HepG2 (cell line): Measurements from ENCODE around the gene ADCY9. TPM values are rescaled to one million over a fixed set of nuclear protein-coding genes. Genes with fewer than 3 reads are reported as not detected.

ENCODE experiments used
- ATAC-seq: fragments of 200-7000 bp; cut with Tn5 transposase; 3 replicates; pipeline ENCODE4 v1.9.1; 2020; ENCODE audit warnings: mild to moderate bottlenecking, moderate library complexity
- BruUV-seq: library from RNA; stranded (reverse); fragments of 400-500 nt; replicated peaks from 2 replicates; lab custom pipeline; 2021; lab: Mats Ljungman, UMichigan
- CTCF ChIA-PET: fragments of 300-600 bp; formaldehyde crosslinking; extraction: SDS; loops from one replicate; lab custom pipeline; 2021; ENCODE audit warnings: low total read pairs, inconsistent platforms, low intra/inter-chr PET ratio; lab: Yijun Ruan, JAX
- POLR2A ChIA-PET: fragments of 350-600 bp; sonication (Branson Sonifier 250); formaldehyde crosslinking; loops from one replicate; lab custom pipeline; 2020; ENCODE audit warnings: antibody characterized with exemption, inconsistent platforms; lab: Yijun Ruan, JAX
- DNase-seq: peaks from one replicate; pipeline ENCODE4 v3.0.0-alpha.2; 2015; ENCODE audit warnings: low spot score
- FAIRE-seq: peaks from 3 replicates; lab custom pipeline; 2011; peaks lifted over from hg19 to GRCh38; lab: Jason Lieb, UNC
- H2AFZ ChIP-seq: one replicate; pipeline ENCODE4 v1.6.1; 2011; ENCODE audit warnings: low read length, inconsistent platforms
- H3K27ac ChIP-seq: fragments of 300-600 bp; 3 replicates; pipeline ENCODE4 v1.8.0; 2011; ENCODE audit warnings: mixed run types, mild to moderate bottlenecking, mixed read lengths, low read length, inconsistent platforms; ENCODE audit not compliant: insufficient read depth; ENCODE audit errors: extremely low read length
- H3K27me3 ChIP-seq, 2 experiments: fragments of 200-600 bp in 1 of 2; 2 replicates in 1 of 2; 3 replicates in 1 of 2; pipeline versions ENCODE4 v1.6.0 to v1.8.0; 2011; ENCODE audit warnings: low read length in 2 of 2, mild to moderate bottlenecking in 2 of 2, moderate library complexity in 2 of 2, inconsistent platforms in 1 of 2; ENCODE audit not compliant: insufficient read depth in 2 of 2, control insufficient read depth in 1 of 2
- H3K36me3 ChIP-seq, 2 experiments: fragments of 200-600 bp in 1 of 2; replicated peaks in 1 of 2; 2 replicates in 1 of 2; 3 replicates in 1 of 2; pipeline versions ENCODE4 v1.5.1 to v1.8.0; 2011; ENCODE audit warnings: low read length in 2 of 2, inconsistent platforms in 1 of 2; ENCODE audit not compliant: insufficient read depth in 2 of 2, control insufficient read depth in 1 of 2
- H3K4me1 ChIP-seq: 2 replicates; pipeline ENCODE4 v1.5.1; 2012; ENCODE audit warnings: low read length, inconsistent platforms; ENCODE audit not compliant: insufficient read depth
- H3K4me2 ChIP-seq: 2 replicates; pipeline ENCODE4 v1.6.0; 2011; ENCODE audit warnings: low read depth, low read length, inconsistent platforms
- H3K4me3 ChIP-seq, 3 experiments: fragments of 200-600 bp in 1 of 3; sonication (generic), shearing (Covaris generic) in 1 of 3; replicated peaks in 1 of 3; 2 replicates each; pipeline ENCODE4 v1.5.1; 2011 to 2016; ENCODE audit warnings: low read length in 3 of 3, inconsistent platforms in 2 of 3, low read depth in 2 of 3, mild to moderate bottlenecking in 2 of 3, control low read depth in 1 of 3, mixed read lengths in 1 of 3; ENCODE audit not compliant: insufficient read depth in 1 of 3
- H3K79me2 ChIP-seq: one replicate; pipeline ENCODE4 v1.6.1; 2011; ENCODE audit warnings: low read length, inconsistent platforms; ENCODE audit not compliant: insufficient read depth
- H3K9ac ChIP-seq: 2 replicates; pipeline ENCODE4 v1.6.0; 2011; ENCODE audit warnings: mild to moderate bottlenecking, low read depth, low read length, inconsistent platforms; ENCODE audit not compliant: insufficient read depth
- H3K9me3 ChIP-seq: 2 replicates; pipeline ENCODE4 v1.5.1; 2012; ENCODE audit warnings: mild to moderate bottlenecking, low read length
- H4K20me1 ChIP-seq: 2 replicates; pipeline ENCODE4 v1.6.0; 2011; ENCODE audit warnings: inconsistent platforms, mild to moderate bottlenecking, low read length, moderate library complexity; ENCODE audit not compliant: insufficient read depth
- ATAD3A ChIP-seq: sonication (generic); formaldehyde crosslinking; IDR thresholded peaks from 2 replicates; pipeline ENCODE4 v1.4.0; 2020; ENCODE audit warnings: missing genetic modification reagents
- GLI4 ChIP-seq: sonication (generic); formaldehyde crosslinking; IDR thresholded peaks from 2 replicates; pipeline ENCODE4 v1.5.1; 2020; ENCODE audit warnings: missing genetic modification reagents, mild to moderate bottlenecking, moderate library complexity, borderline replicate concordance
- GPBP1L1 ChIP-seq: sonication (generic); formaldehyde crosslinking; IDR thresholded peaks from 2 replicates; pipeline ENCODE4 v1.5.0; 2020; ENCODE audit warnings: mild to moderate bottlenecking, missing genetic modification reagents
- HDAC1 ChIP-seq: sonication (generic); formaldehyde crosslinking; IDR thresholded peaks from 2 replicates; pipeline ENCODE4 v1.5.1; 2020; ENCODE audit warnings: mild to moderate bottlenecking, missing genetic modification reagents
- MBNL3 ChIP-seq: fragments of 250-450 bp; sonication (Bioruptor Pico); conservative IDR thresholded peaks from 2 replicates; pipeline ENCODE4 v1.8.0; 2022; ENCODE audit warnings: mild to moderate bottlenecking, inconsistent platforms
- MEIS2 ChIP-seq: sonication (generic); formaldehyde crosslinking; IDR thresholded peaks from 2 replicates; pipeline ENCODE4 v1.9.0; 2021; ENCODE audit warnings: mild to moderate bottlenecking, missing genetic modification reagents
- NBN ChIP-seq: fragments of 450-650 bp; conservative IDR thresholded peaks from 2 replicates; pipeline ENCODE4 v1.6.1; 2017
- PHF21A ChIP-seq: sonication (generic); formaldehyde crosslinking; IDR thresholded peaks from 2 replicates; pipeline ENCODE4 v1.5.0; 2020; ENCODE audit warnings: mild to moderate bottlenecking, missing genetic modification reagents
- RAD51 ChIP-seq: fragments of 450-650 bp; IDR thresholded peaks from 2 replicates; pipeline ENCODE4 v1.6.1; 2016; ENCODE audit warnings: borderline replicate concordance
- SIN3A ChIP-seq: IDR thresholded peaks from 2 replicates; pipeline ENCODE4 v1.6.1; 2011; ENCODE audit warnings: low read depth, mild to moderate bottlenecking, control low read depth, low read length, borderline replicate concordance
- ZNF577 ChIP-seq: sonication (generic); formaldehyde crosslinking; IDR thresholded peaks from 2 replicates; pipeline ENCODE4 v1.4.0; 2020; ENCODE audit warnings: mild to moderate bottlenecking, low read depth, missing genetic modification reagents, borderline replicate concordance
- ZNF781 ChIP-seq: sonication (generic); formaldehyde crosslinking; IDR thresholded peaks from 2 replicates; pipeline ENCODE4 v1.5.1; 2020; ENCODE audit warnings: borderline replicate concordance, mild to moderate bottlenecking, missing genetic modification reagents; ENCODE audit errors: not compliant biosample characterization
- ZNF792 ChIP-seq: IDR thresholded peaks from 2 replicates; pipeline ENCODE4 v1.6.1; 2016
- ZNF841 ChIP-seq: sonication (generic); formaldehyde crosslinking; IDR thresholded peaks from 2 replicates; pipeline ENCODE4 v1.8.1; 2023; ENCODE audit warnings: missing genetic modification reagents, borderline replicate concordance
- ZSCAN22 ChIP-seq: sonication (generic); formaldehyde crosslinking; IDR thresholded peaks from 2 replicates; pipeline ENCODE4 v1.4.0; 2020; ENCODE audit warnings: mild to moderate bottlenecking, missing genetic modification reagents
- WGBS: methylation state at CpG from one replicate; pipeline ENCODE4 v1.1.6; 2017; ENCODE audit warnings: low lambda C conversion rate; 5-methylcytosine and 5-hydroxymethylcytosine counted together
- in situ Hi-C: cut with HindIII; loops from 2 replicates; pipeline ENCODE4 v1.10.0; 2017; ENCODE audit warnings: low pct_unique_long_range_greater_than_20kb; ENCODE audit not compliant: extremely low pct_ligation_motif_present
- intact Hi-C: fragments of 100-400 bp; cut with micrococcal nuclease; formaldehyde crosslinking; loops from one replicate; pipeline ENCODE4 v1.10.0; 2022; ENCODE audit not compliant: unreplicated experiment
- polyA plus RNA-seq, 8 experiments: library from polyadenylated mRNA; depleted of rRNA in 3 of 8; stranded (reverse) in 7 of 8; unstranded in 1 of 8; fragments of >200 nt; fragmentation: Illumina TruSeq in 4 of 8; extraction: Trizol in 4 of 8; gene quantifications; 2 replicates each; pipeline versions ENCODE4 v1.2.1 to v1.2.3, GENCODE V29; 2011 to 2016; ENCODE audit warnings: low read depth in 4 of 8, missing spikeins in 1 of 8, mixed read lengths in 1 of 8; ENCODE audit not compliant: insufficient read depth in 1 of 8
- total RNA-seq, 5 experiments: library from RNA; depleted of rRNA; stranded (reverse); fragments of >200 nt; fragmentation: Illumina TruSeq; extraction: Trizol; gene quantifications; 2 replicates each; pipeline ENCODE4 v1.2.3, GENCODE V29; 2016; ENCODE audit warnings: low read depth in 1 of 5
- TF ChIP-seq, protein P1 (sequence below): sonication (generic); formaldehyde crosslinking; IDR thresholded peaks from 2 replicates; pipeline ENCODE4 v1.5.0; 2020; ENCODE audit warnings: missing genetic modification reagents, mild to moderate bottlenecking, borderline replicate concordance
- TF ChIP-seq, protein P2 (sequence below): sonication (generic); formaldehyde crosslinking; IDR thresholded peaks from 2 replicates; pipeline ENCODE4 v1.4.0; 2020; ENCODE audit warnings: mild to moderate bottlenecking, low read depth, missing genetic modification reagents
- TF ChIP-seq, protein P3 (sequence below): sonication (generic); formaldehyde crosslinking; IDR thresholded peaks from 2 replicates; pipeline ENCODE4 v1.4.0; 2020; ENCODE audit warnings: mild to moderate bottlenecking, missing genetic modification reagents

ADCY9 gene
- total and polyA plus RNA-seq, 2 of the 13 experiments (the other 11 are each of a cell fraction or from before 2014, with no cell fraction given): 11.2 to 13.9 TPM

GRCh38 chr16:4052801-4053293 lies 63.4 kb downstream of the ADCY9 start:
- no TSS peak for BruUV-seq
- H3K4me2 ChIP-seq: no peak overlapping the region
- H4K20me1 ChIP-seq: no peaks in the 10 kb centered on the region
- in situ Hi-C loops: no loop called here
- no peak overlapping the region for H3K27ac ChIP-seq
- no peaks in the 10 kb centered on the region for H3K9me3 ChIP-seq
- intact Hi-C loops: no loop called here
- ATAC-seq: no peak
- FAIRE-seq: no peak
- no peak for DNase-seq
- no peaks in the 10 kb centered on the region for H3K79me2 ChIP-seq
- no peak overlapping the region for H2AFZ ChIP-seq
- no peak for TF ChIP-seq ZSCAN22 (CRISPR knock-in tag)
- TF ChIP-seq ATAD3A (CRISPR knock-in tag): no peak
- no peak for TF ChIP-seq ZNF781 (CRISPR knock-in tag)
- TF ChIP-seq SIN3A: no peak
- TF ChIP-seq, protein P1, sequence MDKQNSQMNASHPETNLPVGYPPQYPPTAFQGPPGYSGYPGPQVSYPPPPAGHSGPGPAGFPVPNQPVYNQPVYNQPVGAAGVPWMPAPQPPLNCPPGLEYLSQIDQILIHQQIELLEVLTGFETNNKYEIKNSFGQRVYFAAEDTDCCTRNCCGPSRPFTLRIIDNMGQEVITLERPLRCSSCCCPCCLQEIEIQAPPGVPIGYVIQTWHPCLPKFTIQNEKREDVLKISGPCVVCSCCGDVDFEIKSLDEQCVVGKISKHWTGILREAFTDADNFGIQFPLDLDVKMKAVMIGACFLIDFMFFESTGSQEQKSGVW (CRISPR knock-in tag): no peak
- TF ChIP-seq MEIS2 (CRISPR knock-in tag): no peak
- TF ChIP-seq GPBP1L1 (CRISPR knock-in tag): no peak
- TF ChIP-seq PHF21A (CRISPR knock-in tag): no peak
- TF ChIP-seq, protein P2, sequence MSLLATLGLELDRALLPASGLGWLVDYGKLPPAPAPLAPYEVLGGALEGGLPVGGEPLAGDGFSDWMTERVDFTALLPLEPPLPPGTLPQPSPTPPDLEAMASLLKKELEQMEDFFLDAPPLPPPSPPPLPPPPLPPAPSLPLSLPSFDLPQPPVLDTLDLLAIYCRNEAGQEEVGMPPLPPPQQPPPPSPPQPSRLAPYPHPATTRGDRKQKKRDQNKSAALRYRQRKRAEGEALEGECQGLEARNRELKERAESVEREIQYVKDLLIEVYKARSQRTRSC (CRISPR knock-in tag): no peak
- no peak for TF ChIP-seq ZNF792
- no peak for TF ChIP-seq NBN
- no peak for TF ChIP-seq MBNL3 (CRISPR knock-in tag)
- TF ChIP-seq, protein P3, sequence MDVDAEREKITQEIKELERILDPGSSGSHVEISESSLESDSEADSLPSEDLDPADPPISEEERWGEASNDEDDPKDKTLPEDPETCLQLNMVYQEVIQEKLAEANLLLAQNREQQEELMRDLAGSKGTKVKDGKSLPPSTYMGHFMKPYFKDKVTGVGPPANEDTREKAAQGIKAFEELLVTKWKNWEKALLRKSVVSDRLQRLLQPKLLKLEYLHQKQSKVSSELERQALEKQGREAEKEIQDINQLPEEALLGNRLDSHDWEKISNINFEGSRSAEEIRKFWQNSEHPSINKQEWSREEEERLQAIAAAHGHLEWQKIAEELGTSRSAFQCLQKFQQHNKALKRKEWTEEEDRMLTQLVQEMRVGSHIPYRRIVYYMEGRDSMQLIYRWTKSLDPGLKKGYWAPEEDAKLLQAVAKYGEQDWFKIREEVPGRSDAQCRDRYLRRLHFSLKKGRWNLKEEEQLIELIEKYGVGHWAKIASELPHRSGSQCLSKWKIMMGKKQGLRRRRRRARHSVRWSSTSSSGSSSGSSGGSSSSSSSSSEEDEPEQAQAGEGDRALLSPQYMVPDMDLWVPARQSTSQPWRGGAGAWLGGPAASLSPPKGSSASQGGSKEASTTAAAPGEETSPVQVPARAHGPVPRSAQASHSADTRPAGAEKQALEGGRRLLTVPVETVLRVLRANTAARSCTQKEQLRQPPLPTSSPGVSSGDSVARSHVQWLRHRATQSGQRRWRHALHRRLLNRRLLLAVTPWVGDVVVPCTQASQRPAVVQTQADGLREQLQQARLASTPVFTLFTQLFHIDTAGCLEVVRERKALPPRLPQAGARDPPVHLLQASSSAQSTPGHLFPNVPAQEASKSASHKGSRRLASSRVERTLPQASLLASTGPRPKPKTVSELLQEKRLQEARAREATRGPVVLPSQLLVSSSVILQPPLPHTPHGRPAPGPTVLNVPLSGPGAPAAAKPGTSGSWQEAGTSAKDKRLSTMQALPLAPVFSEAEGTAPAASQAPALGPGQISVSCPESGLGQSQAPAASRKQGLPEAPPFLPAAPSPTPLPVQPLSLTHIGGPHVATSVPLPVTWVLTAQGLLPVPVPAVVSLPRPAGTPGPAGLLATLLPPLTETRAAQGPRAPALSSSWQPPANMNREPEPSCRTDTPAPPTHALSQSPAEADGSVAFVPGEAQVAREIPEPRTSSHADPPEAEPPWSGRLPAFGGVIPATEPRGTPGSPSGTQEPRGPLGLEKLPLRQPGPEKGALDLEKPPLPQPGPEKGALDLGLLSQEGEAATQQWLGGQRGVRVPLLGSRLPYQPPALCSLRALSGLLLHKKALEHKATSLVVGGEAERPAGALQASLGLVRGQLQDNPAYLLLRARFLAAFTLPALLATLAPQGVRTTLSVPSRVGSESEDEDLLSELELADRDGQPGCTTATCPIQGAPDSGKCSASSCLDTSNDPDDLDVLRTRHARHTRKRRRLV (CRISPR knock-in tag): no peak
- no peak for TF ChIP-seq GLI4 (CRISPR knock-in tag)
- TF ChIP-seq ZNF577 (CRISPR knock-in tag): no peak
- TF ChIP-seq HDAC1 (CRISPR knock-in tag): no peak
- TF ChIP-seq RAD51: no peak
- TF ChIP-seq ZNF841 (CRISPR knock-in tag): no peak
- WGBS: 97% methylated on average over 20 of the region's 20 CpGs
- no peak overlapping the region for H3K9ac ChIP-seq
- H3K4me3 ChIP-seq: no peak overlapping the region
- no peaks in the 10 kb centered on the region for H3K4me1 ChIP-seq
- ChIA-PET CTCF (no interaction called here), POLR2A (no interaction called here)
- peaks cover 0 to 2% of the 10 kb centered on the region in 2 experiments; a peak in 1 of 5 replicates for H3K36me3 ChIP-seq
- H3K27me3 ChIP-seq: no peaks in the 10 kb centered on the region
